GM10248 (cell line): Measurements from ENCODE around the gene ZNF714.

ENCODE experiments used
- CTCF ChIA-PET: fragments of 300-600 bp; sonication (Branson Sonifier 250); formaldehyde crosslinking; extraction: SDS; loops from one replicate; lab custom pipeline; 2021; ENCODE audit warnings: antibody characterized with exemption; lab: Yijun Ruan, JAX
- POLR2A ChIA-PET: fragments of 350-650 bp; sonication (Branson Sonifier 250); formaldehyde crosslinking; extraction: SDS; loops from one replicate; lab custom pipeline; 2020; ENCODE audit warnings: antibody characterized with exemption; lab: Yijun Ruan, JAX
- DNase-seq: peaks from one replicate; pipeline ENCODE4 v3.0.0; 2012; ENCODE audit errors: extremely low spot score
- TF ChIP-seq, protein P1 (sequence below): IDR thresholded peaks from 2 replicates; pipeline ENCODE4 v1.5.1; 2012; ENCODE audit warnings: mild to moderate bottlenecking, low read depth; ENCODE audit errors: extremely low read depth, missing control alignments, control extremely low read depth

Gene ZNF714

DNA sequence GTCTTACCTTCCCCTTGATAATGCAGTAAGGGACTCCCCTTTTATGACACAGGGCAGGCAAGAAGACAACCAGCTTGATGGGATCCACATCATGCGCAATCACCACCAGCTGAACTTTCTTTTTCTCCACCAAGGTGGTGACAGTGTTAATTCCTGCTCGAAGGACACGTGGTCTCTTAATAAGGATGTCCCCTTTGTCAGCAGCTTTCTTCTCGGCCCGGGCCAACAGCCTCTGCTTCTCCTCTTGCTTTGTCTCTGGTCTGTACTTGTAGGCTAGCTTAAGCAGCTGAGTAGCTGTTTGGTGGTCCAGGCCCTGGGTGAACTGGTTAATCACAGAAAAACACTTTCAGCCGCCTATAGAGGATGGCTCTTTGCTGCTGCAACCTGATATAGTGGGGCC, 67.9 kb downstream of the ZNF714 start:
- ChIA-PET CTCF (interaction anchor here (1.9 kb wide), 1 partner anchor 10 kb away, joined by 4 read pairs; no protein-coding TSS in a partner anchor), POLR2A (no interaction called here)
- TF ChIP-seq, protein P1, sequence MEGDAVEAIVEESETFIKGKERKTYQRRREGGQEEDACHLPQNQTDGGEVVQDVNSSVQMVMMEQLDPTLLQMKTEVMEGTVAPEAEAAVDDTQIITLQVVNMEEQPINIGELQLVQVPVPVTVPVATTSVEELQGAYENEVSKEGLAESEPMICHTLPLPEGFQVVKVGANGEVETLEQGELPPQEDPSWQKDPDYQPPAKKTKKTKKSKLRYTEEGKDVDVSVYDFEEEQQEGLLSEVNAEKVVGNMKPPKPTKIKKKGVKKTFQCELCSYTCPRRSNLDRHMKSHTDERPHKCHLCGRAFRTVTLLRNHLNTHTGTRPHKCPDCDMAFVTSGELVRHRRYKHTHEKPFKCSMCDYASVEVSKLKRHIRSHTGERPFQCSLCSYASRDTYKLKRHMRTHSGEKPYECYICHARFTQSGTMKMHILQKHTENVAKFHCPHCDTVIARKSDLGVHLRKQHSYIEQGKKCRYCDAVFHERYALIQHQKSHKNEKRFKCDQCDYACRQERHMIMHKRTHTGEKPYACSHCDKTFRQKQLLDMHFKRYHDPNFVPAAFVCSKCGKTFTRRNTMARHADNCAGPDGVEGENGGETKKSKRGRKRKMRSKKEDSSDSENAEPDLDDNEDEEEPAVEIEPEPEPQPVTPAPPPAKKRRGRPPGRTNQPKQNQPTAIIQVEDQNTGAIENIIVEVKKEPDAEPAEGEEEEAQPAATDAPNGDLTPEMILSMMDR: no peak
- no peak for DNase-seq

DNA sequence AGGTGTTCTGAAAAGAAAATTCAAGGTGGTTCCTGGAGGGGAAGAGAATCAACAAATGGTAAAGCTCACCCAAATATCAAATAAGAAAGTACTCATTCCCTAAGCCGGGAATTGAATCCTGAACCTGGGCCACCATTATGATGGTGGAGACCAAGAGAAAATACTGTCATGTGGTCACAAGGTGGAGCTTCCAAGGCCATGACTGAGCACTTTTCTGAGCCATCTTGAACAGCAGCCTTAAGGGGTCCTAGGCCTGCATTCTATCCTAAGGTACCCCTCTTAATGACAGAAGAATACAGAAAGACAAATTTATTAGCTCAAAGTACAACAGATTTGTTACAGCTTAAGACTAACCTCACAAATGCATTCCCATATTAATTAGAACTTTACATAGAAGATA, 69.5 kb downstream of the ZNF714 start:
- CTCF ChIA-PET: no interaction called here
- TF ChIP-seq, protein P1: no peak
- DNase-seq: no peak
- POLR2A ChIA-PET: interaction anchor here (1.4 kb wide), 1 partner anchor 10 kb away, joined by 4 read pairs; the partner anchor contains the start of gene ZNF431

DNA sequence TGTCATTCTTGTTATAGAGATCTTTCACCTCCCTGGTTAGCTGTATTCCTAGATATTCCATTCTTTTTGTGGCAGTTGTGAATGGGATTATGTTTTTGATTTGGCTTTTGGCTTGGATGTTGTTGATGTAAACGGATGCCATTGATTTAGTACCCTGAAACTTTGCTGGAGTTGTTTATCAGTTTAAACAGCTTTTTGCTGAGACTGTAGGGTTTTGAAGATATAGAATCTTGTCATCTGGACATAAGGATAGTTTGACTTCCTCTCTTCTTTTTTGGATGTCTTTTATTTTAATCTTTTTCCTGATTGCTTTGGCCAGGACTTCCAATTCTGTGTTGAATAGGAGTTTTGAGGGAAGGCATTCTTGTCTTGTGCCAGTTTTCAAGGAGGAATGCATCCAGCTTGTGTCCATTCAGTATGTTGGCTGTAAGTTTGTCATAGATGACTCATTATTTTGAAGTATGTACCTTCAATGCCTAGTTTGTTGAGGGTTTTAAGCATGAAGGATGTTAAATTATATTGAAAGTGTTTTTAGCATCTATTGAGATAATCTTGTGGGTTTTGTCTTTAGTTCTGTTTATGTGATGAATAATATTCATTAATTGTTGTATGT, 76.6 kb downstream of the ZNF714 start:
- no peak for DNase-seq
- ChIA-PET CTCF (no interaction called here), POLR2A (no interaction called here)
- TF ChIP-seq, protein P1: no peak

DNA sequence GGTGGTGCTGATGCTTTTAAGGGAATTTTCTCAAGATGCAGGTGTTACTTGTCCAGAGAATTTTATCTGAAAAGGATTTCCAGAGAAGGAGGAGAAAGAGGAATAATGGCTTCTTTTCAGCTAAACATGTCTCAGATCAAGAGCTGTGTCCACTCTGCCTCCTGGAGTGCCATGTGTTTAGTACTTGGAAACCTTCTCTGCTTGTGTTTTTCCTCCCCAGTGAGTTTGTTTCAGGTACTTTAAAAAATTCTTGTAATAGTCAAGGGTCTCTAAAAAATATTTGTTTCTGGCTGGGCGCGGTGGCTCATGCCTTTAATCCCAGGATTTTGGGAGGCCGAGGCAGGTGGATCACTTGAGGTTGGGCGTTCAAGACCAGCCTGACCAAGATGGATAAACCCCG, 82.5 kb downstream of the ZNF714 start:
- ChIA-PET POLR2A (no interaction called here), CTCF (no interaction called here)
- DNase-seq: no peak
- TF ChIP-seq, protein P1: no peak

DNA sequence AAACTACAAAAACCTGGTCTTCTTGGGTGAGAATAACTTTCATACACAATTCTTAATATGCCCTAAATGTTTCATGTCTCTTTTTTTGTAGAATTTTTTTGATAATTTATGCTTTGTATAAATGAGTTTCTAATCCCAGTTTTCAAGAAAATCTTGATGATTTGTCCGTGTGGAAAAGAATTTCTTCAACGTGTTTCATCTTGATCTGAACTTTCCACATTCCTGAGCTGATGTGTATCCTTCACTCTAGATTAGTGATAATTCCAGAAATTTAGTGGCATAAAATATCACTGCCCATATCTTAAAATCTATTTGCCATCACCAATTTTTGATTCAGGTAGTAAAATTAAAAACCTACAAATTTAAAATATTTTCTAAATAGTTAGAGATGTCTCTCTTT, 84.4 kb downstream of the ZNF714 start:
- DNase-seq: no peak
- CTCF ChIA-PET: no interaction called here
- POLR2A ChIA-PET: no interaction called here
- TF ChIP-seq, protein P1: no peak
